ENCODE data around the gene SQSTM1.

DNA sequence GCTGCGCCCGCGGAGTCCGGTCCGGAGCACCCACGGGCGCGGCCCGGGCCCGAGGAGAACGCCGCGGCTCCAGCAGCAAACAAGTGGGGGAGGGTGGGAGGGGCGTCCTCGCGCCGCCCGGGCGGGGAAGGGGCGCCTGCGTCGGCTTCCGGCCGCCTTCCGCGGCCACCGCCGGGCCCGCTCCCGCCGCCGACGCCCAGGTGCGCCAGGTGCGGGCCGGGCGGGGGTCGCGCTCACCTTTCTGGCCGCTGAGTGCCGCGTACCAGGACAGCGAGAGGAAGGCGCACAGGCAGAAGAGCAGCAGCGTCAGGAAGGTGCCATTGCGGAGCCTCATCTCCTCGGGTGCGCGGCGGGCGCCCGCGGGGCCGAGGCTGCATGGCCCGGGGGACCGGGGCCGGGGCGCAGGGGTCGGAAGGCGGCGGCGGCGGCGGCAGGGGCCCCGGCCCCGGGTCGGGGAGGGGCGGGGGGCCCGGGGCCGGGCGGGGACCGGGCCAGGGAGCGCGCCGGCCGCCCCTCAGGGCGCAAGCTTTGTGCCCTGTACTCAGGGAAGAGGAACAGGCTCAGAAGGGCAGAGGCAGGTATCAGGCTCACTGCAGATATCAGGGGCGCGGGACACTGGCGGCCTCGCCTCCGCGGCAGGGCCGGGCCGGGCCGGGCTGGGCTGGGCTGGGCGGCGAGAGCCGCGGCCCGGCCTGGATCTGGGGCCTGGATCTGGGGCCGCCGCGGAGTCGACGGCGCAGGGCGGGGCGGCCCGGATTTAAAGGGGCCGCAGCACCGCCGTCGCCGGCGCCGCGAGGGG lies 14.3 kb upstream of the SQSTM1 start, which contains the start of gene MGAT4B:
- TF ChIP-seq CTCF (conservative IDR thresholded peaks at IDR 0.05; ENCODE audit: low read depth, low read length) (no peak), EZH2 (IDR thresholded peaks at IDR 0.05; ENCODE audit: borderline replicate concordance, low read depth, low read length, poor library complexity, severe bottlenecking) (no peak)

All from A673 (cell line).